ENCODE measurements around the gene TMEM235. TPM values are rescaled to one million over a fixed set of nuclear protein-coding genes. Genes with fewer than 3 reads are reported as not detected.
"Not testable (repeated sequence)": the region's sequence is repeated elsewhere in the genome, so short reads cannot be mapped to it uniquely, and the experiment has no call there.

The TMEM235 gene
- total and polyA plus RNA-seq, 5 donors = not detected

DNA sequence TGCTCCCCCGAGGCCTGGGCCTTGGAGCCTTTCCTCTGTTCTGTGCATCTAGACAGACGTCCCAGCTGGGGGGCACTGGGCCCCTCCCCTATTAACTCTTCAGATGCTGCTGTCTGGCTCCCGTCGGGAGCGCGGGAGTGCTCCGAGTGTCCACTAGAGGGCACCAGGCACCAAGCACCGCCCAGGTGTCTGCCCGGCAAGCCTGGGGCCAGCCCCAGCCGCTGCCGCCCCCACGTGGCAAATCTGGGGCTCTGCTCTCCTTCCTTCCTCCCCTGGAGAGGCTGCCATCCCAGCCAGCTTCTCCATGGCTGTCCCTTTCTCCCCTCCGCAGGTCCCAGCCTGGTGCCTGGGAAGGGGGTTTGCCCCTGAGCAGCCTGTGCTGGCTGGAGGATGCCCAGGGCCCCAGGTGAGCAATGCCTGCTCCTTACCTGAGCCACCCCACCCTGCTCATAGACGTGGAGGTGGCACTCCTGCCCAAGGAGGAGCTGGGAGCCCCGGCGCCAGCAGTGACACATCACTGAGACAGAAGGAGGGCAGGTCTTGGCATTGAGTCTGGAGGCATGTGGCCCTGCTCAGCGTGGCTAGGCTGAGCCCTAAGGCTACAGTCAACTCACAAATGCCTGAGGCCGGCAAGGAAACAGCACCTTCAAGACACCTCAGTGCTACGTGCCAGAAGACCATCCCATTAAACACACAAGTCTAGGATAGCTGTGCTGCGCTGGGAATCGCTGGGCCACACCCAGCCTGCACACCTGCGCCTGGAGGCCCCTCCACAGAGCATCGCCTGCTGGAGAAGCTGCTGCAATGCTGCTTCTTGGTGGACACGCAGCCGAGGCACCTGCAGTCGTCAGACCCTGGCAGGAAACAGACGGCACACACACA, 19.7 kb downstream of the TMEM235 start:
- no peaks in the 10 kb centered on the region for H3K27me3 ChIP-seq (ENCODE audit: control insufficient read depth, insufficient read depth)
- peaks cover under 1% of the 10 kb centered on the region for H3K4me1 ChIP-seq (ENCODE audit: control insufficient read depth, insufficient read depth, low read length)
- H3K27ac ChIP-seq (ENCODE audit: low read length) = no peak overlapping the region
- WGBS = 31% methylated on average over 27 of the region's 27 CpGs
- ATAC-seq (peak; percentile 74 to 80), DNase-seq (peak; percentile 85 to 94 (median 93))
- intact Hi-C loops (cut with DNase I) = loop anchor here in 3 of 4 donors (2.0 to 10.0 kb wide), 3 partner anchors 139 to 174 kb away; no protein-coding TSS in a partner anchor
- H3K9me3 ChIP-seq (ENCODE audit: control insufficient read depth, low read length) = no peaks in the 10 kb centered on the region
- no peak overlapping the region for H3K4me3 ChIP-seq (ENCODE audit: low read length)

DNA sequence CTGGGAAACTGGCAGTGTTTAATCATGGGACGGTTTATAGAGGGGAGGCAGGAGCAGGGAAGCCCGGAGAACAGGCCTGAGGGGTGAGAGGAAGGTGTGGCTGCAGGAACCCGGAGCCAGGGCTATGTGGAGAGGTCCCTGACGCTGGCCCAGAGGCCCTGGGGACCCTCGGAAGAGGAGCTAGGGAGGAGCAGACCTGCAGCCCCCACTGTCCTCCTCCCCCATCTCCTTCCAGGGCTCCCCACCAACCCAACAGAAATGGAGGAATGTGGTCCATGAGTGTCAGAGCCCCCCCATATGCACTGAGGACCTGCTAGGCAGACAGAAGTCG, 20.3 kb downstream of the TMEM235 start:
- H3K27me3 ChIP-seq (ENCODE audit: control insufficient read depth, insufficient read depth) = no peaks in the 10 kb centered on the region
- no peaks in the 10 kb centered on the region for H3K9me3 ChIP-seq (ENCODE audit: control insufficient read depth, low read length)
- H3K4me1 ChIP-seq (ENCODE audit: control insufficient read depth, insufficient read depth, low read length) = peaks cover 4% of the 10 kb centered on the region
- DNase-seq (peak in 1 of 3 donors; percentile 49), ATAC-seq (no peak)
- no peak overlapping the region for H3K4me3 ChIP-seq (ENCODE audit: low read length)
- H3K27ac ChIP-seq (ENCODE audit: low read length) = no peak overlapping the region
- intact Hi-C loops (cut with DNase I) = loop anchor here in 3 of 4 donors (2.0 to 10.0 kb wide), 3 partner anchors 139 to 173 kb away; no protein-coding TSS in a partner anchor
- WGBS = 62% methylated on average over 6 of the region's 6 CpGs

DNA sequence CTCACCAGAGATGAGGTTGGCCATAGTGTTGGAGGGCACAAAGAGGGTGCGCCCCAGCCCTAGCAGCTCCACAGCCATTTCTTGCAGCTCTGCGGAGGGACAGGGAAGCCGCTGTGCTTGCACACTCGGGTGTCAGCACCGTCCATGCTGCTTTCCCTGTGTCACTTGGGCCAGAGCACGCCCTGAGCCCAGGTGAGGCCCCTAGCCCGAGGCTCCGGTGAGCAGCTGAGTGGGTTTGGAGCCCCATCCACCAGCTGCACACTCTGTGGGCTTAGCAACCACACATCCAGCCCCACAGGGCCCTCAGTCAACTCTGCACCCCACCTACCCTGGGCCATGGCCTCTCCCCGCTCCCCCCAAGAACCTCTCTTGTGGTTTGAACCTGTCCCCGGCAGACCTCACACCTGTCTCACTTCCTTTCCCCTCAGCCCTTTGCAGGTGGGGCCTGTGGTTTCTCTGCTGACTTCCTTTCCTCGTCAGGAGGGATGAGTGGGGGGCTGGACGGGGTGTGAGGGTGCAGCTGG, 20.7 kb downstream of the TMEM235 start:
- no peaks in the 10 kb centered on the region for H3K27me3 ChIP-seq (ENCODE audit: control insufficient read depth, insufficient read depth)
- H3K4me1 ChIP-seq (ENCODE audit: control insufficient read depth, insufficient read depth, low read length) = peaks cover 7% of the 10 kb centered on the region
- H3K27ac ChIP-seq (ENCODE audit: low read length) = no peak overlapping the region
- DNase-seq = peak in 2 of 3 donors; percentile 23 to 58
- ATAC-seq = no peak
- 77% methylated on average over 12 of the region's 12 CpGs for WGBS
- no peak overlapping the region for H3K4me3 ChIP-seq (ENCODE audit: low read length)
- intact Hi-C loops (cut with DNase I) = loop anchor here in 3 of 4 donors (5.0 to 10.0 kb wide), 2 partner anchors 140 to 173 kb away; no protein-coding TSS in a partner anchor
- no peaks in the 10 kb centered on the region for H3K9me3 ChIP-seq (ENCODE audit: control insufficient read depth, low read length)

DNA sequence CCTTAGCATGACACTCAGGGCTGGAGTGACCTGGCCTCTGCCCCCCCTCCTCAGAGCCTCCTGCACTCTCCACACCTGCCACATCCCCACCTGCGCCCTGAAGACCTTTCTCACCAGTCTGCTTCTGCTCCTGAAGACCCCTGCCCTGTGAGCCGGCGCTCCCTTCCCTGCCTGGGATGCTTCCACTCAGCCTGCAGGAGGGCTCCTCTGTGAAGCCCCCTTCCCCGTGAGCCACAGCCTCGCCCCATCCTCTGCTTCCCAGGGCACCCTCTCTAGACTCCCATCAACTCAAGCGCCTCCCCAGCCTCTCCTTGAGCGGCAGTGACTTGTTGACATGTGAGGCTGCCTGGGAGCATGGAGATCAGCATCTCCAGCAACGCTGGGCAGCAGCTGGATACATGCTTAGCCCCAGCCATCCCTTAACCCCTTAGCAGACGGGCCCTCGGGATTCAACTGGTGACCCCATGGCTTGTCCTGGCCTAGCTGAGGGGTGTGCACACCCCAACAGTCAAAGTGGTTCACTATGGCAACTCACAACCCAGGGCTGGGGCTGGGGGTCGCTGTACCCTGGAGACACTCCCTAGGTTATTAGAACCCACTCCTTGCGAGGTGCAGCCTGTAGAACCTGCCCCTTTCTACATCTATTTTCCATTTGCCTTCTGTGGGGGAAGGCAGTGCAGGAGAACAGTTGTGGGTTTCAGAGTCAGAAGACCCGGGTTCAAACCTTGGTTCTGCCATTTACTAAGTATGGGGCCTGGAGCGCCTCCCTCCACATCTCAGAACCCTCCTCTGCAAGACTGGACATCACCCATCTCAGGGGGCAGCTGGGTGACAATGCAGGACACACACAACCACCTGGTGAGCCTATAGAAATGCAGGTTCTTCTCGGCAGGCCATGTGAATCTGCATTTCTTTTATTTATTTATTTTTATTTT, 21.5 kb downstream of the TMEM235 start:
- no peaks in the 10 kb centered on the region for H3K27me3 ChIP-seq (ENCODE audit: control insufficient read depth, insufficient read depth)
- 73% methylated on average over 15 of the region's 15 CpGs for WGBS
- intact Hi-C loops (cut with DNase I) = loop anchor here in 3 of 4 donors (5.0 to 10.0 kb wide), 2 partner anchors 141 to 172 kb away; no protein-coding TSS in a partner anchor

DNA sequence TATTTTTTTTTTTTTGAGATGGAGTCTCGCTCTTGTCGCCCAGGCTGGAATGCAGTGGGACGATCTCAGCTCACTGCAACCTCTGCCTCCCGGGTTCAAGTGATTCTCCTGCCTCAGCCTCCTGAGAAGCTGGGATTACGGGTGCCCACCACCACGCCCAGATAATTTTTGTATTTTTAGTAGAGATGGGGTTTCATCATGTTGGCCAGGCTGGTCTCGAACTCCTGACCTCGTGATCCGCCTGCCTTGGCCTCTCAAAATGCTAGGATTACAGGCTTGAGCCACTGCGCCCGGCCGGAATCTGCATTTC, 22.2 kb downstream of the TMEM235 start:
- not testable (repeated sequence) for H3K4me1 ChIP-seq (ENCODE audit: control insufficient read depth, insufficient read depth, low read length); H3K27ac ChIP-seq (ENCODE audit: low read length); ATAC-seq; H3K27me3 ChIP-seq (ENCODE audit: control insufficient read depth, insufficient read depth); H3K9me3 ChIP-seq (ENCODE audit: control insufficient read depth, low read length)
- H3K4me3 ChIP-seq (ENCODE audit: low read length) = peak overlapping the region; percentile 57
- intact Hi-C loops (cut with DNase I) = loop anchor here in 3 of 4 donors (5.0 to 10.0 kb wide), 2 partner anchors 141 to 171 kb away; no protein-coding TSS in a partner anchor
- WGBS = 81% methylated on average over 12 of the region's 12 CpGs
- peak in 1 of 3 donors; percentile 57 for DNase-seq

More for the DNA sequence above, 21.5 kb downstream of the TMEM235 start:
- Histone ChIP-seq H3K9me3 (ENCODE audit: control insufficient read depth, low read length) (no peaks in the 10 kb centered on the region), H3K27ac (ENCODE audit: low read length) (no peak overlapping the region), H3K4me3 (ENCODE audit: low read length) (no peak overlapping the region), H3K4me1 (ENCODE audit: control insufficient read depth, insufficient read depth, low read length) (peaks cover 8% of the 10 kb centered on the region)
- no peak for ATAC-seq
- DNase-seq = peak in 1 of 3 donors; percentile 57

DNA sequence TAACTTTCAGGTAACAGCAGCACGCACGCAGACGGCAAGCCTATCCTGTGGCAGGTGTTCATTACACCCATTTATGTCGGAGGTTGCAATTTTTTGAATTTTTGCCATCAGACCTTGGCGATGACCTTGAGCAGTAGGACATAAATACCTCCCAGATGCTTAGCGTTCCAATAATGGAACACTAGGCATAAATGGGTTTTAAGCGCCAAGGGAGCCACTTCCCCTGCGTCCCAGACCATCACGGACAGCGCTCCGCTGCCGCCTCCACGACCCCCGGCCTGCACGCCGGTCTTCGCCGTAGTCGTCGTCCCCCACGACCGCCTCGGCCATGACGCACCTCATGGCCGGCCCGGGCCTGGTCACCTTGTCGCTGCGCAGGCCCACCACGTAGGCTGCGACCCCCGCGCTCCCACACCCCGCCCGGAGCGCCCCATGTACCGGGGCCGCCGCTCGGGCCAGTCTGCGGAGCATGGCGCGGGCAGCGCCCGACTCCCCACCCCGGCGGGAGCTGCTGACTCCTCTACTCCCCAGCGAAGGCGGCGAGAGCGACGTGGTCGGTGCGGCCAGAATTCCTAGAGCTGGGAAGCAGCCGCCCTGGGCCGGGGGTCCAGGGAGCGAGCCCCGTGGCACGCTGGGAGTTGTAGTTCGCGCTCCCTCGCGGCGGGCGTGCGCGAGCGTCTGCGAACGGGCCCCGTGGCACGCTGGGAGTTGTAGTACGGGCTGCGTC, 22.7 kb downstream of the TMEM235 start:
- ATAC-seq (peak; percentile 78 to 82), DNase-seq (peak; percentile 89 to 96 (median 95))
- Histone ChIP-seq H3K27me3 (ENCODE audit: control insufficient read depth, insufficient read depth) (no peaks in the 10 kb centered on the region), H3K4me3 (ENCODE audit: low read length) (peak overlapping the region; percentile 57), H3K9me3 (ENCODE audit: control insufficient read depth, low read length) (no peaks in the 10 kb centered on the region), H3K4me1 (ENCODE audit: control insufficient read depth, insufficient read depth, low read length) (peaks cover 8% of the 10 kb centered on the region), H3K27ac (ENCODE audit: low read length) (peak overlapping the region; percentile 82)
- intact Hi-C loops (cut with DNase I) = loop anchor here in 3 of 4 donors (5.0 to 10.0 kb wide), 2 partner anchors 142 to 171 kb away; no protein-coding TSS in a partner anchor
- WGBS = 2% methylated on average over 73 of the region's 73 CpGs

DNA sequence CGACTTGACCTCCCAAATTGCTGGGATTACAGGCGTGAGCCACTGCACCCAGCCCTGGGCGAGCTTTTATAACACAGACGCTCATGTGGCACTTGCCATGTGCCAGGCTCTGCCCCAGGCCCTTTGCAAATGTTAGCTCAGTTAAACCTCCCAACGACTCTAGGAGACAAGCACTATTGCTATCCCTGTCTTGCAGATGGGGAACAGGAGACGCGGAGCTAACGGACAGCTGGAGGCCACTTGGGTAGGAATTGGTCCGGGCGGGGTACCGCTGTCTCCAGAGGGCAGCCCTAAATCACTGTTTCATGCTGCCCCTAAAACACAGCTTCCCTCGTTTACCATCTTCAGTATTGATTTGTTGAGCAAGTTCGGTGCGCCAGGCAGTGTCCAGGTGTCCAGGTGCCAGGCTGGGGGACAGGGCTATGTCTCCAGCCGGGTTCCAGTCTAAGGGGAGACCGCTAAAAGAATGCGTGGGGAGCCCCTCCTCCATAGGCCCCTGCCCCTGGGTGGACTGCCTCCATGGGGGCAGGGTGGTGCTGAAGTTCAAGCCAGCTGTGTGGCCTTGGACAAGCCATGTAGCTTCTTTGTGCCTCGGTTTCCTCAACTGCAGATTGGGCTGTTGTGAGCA, 23.7 kb downstream of the TMEM235 start:
- no peaks in the 10 kb centered on the region for H3K27me3 ChIP-seq (ENCODE audit: control insufficient read depth, insufficient read depth)
- 89% methylated on average over 18 of the region's 18 CpGs for WGBS
- H3K27ac ChIP-seq (ENCODE audit: low read length) = no peak overlapping the region
- no peak overlapping the region for H3K4me3 ChIP-seq (ENCODE audit: low read length)
- H3K9me3 ChIP-seq (ENCODE audit: control insufficient read depth, low read length) = no peaks in the 10 kb centered on the region
- ATAC-seq (no peak), DNase-seq (peak in 1 of 3 donors; percentile 52)
- intact Hi-C loops (cut with DNase I) = loop anchor here in 1 of 4 donors (10.0 kb wide), 1 partner anchor 170 kb away; no protein-coding TSS in a partner anchor
- H3K4me1 ChIP-seq (ENCODE audit: control insufficient read depth, insufficient read depth, low read length) = peaks cover 8% of the 10 kb centered on the region

DNA sequence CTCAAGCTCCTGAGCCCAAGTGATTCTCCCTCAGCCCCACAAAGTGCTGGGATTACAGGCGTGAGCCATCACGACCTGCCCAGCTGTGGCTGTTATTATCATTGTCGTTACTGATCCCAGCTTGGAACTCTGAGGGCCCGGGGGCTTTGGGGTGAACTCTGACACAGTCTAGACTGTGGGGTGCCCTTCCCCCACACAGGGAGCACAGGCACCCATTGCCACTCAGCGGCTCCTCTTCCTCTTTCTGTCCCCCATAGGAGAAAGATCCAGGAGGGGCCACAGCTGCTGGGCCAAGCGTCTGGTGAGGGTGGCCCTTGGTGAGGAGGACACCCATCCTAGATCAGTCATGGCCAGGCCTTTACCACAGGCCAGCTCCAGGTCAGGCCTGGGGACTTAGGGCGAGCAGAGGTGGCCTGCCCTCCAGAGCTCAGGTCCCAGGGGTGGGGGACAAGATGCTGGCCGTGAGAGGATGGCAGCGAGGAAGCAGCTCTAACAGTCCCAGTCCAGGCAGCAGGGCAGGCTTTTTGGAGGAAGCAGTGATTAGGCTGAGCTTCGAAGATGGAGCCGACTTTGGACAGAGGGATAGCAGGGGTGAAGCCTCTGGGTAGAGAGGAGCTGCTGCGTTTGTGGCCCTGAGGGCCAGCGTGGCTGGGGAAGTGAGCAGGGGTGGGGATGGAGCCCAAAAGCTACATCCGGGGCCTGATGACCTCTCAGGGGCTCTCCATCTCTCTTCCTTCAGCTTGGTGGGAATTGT, 24.7 kb downstream of the TMEM235 start:
- Histone ChIP-seq H3K4me1 (ENCODE audit: control insufficient read depth, insufficient read depth, low read length) (peaks cover 8% of the 10 kb centered on the region), H3K27me3 (ENCODE audit: control insufficient read depth, insufficient read depth) (no peaks in the 10 kb centered on the region), H3K9me3 (ENCODE audit: control insufficient read depth, low read length) (no peaks in the 10 kb centered on the region), H3K4me3 (ENCODE audit: low read length) (no peak overlapping the region), H3K27ac (ENCODE audit: low read length) (peak overlapping the region; percentile 62)
- intact Hi-C loops (cut with DNase I) = loop anchor here in 1 of 4 donors (10.0 kb wide), 1 partner anchor 169 kb away; no protein-coding TSS in a partner anchor
- no peak for ATAC-seq
- 61% methylated on average over 14 of the region's 14 CpGs for WGBS
- peak in 2 of 3 donors; percentile 46 to 56 for DNase-seq

Measured in right cardiac atrium (tissue), 5 donors.